WTC11 (cell line): ENCODE measurements around the gene GAPDHS. TPM values are rescaled to one million over a fixed set of nuclear protein-coding genes. Genes with fewer than 3 reads are reported as not detected.

ENCODE experiments used
- ATAC-seq: fragments of 200-7000 bp; cut with Tn5 transposase; 2 replicates; pipeline ENCODE4 v1.10.0; 2021; ENCODE audit warnings: mild to moderate bottlenecking, moderate library complexity
- CTCF ChIA-PET: fragments of 300-600 bp; sonication (Branson Sonifier 250); formaldehyde crosslinking; loops from one replicate; lab custom pipeline; 2021; ENCODE audit warnings: antibody characterized with exemption; lab: Charles Lee
- POLR2A ChIA-PET: fragments of 350-600 bp; sonication (Branson Sonifier 250); formaldehyde crosslinking; loops from one replicate; lab custom pipeline; 2021; ENCODE audit warnings: antibody characterized with exemption; lab: Charles Lee
- DNase-seq: peaks from one replicate; pipeline ENCODE4 v3.0.0; 2021; ENCODE audit warnings: low spot score
- H3K27ac Mint-ChIP-seq: 2 replicates; pipeline ENCODE4 v1.8.0; 2021; ENCODE audit warnings: mixed read lengths
- H3K27me3 Mint-ChIP-seq: 2 replicates; pipeline ENCODE4 v1.8.0; 2021; ENCODE audit warnings: low read depth, mild to moderate bottlenecking, moderate library complexity, mixed read lengths
- H3K36me3 Mint-ChIP-seq: 2 replicates; pipeline ENCODE4 v1.8.0; 2021; ENCODE audit warnings: mixed read lengths
- H3K4me1 Mint-ChIP-seq: 2 replicates; pipeline ENCODE4 v1.8.0; 2022; ENCODE audit warnings: mixed read lengths
- H3K4me3 Mint-ChIP-seq: 2 replicates; pipeline ENCODE4 v1.8.0; 2021; ENCODE audit warnings: mild to moderate bottlenecking, moderate library complexity, mixed read lengths
- H3K9me3 Mint-ChIP-seq: 2 replicates; pipeline ENCODE4 v1.8.0; 2021; ENCODE audit warnings: mixed read lengths
- AFF4 ChIP-seq: sonication (generic); formaldehyde crosslinking; IDR thresholded peaks from 2 replicates; pipeline ENCODE4 v1.8.1; 2023; ENCODE audit warnings: mild to moderate bottlenecking, missing genetic modification reagents, borderline replicate concordance
- ATF2 ChIP-seq: sonication (generic); formaldehyde crosslinking; IDR thresholded peaks from 2 replicates; pipeline ENCODE4 v1.8.1; 2022; ENCODE audit warnings: low read depth, missing genetic modification reagents, borderline replicate concordance
- CREB1 ChIP-seq: sonication (generic); formaldehyde crosslinking; IDR thresholded peaks from 2 replicates; pipeline ENCODE4 v1.8.0; 2023; ENCODE audit warnings: mild to moderate bottlenecking, missing genetic modification reagents
- E2F1 ChIP-seq: sonication (generic); formaldehyde crosslinking; IDR thresholded peaks from 2 replicates; pipeline ENCODE4 v1.8.0; 2022; ENCODE audit warnings: mild to moderate bottlenecking, missing genetic modification reagents
- FOXJ3 ChIP-seq: sonication (generic); formaldehyde crosslinking; IDR thresholded peaks from 2 replicates; pipeline ENCODE4 v1.9.0; 2021; ENCODE audit warnings: missing genetic modification reagents, mild to moderate bottlenecking, borderline replicate concordance
- FOXP1 ChIP-seq: sonication (generic); formaldehyde crosslinking; IDR thresholded peaks from 2 replicates; pipeline ENCODE4 v1.8.0; 2022; ENCODE audit warnings: missing genetic modification reagents, mild to moderate bottlenecking, moderate library complexity, borderline replicate concordance
- IRF2 ChIP-seq: sonication (generic); formaldehyde crosslinking; IDR thresholded peaks from 2 replicates; pipeline ENCODE4 v1.8.0; 2022; ENCODE audit warnings: low read depth, missing genetic modification reagents, borderline replicate concordance
- JAZF1 ChIP-seq: fragments of 250-450 bp; sonication (Bioruptor Pico); IDR thresholded peaks from 2 replicates; pipeline ENCODE4 v1.9.0; 2021; ENCODE audit warnings: moderate library complexity, mild to moderate bottlenecking, inconsistent platforms
- NFYB ChIP-seq: sonication (generic); formaldehyde crosslinking; conservative IDR thresholded peaks from 2 replicates; pipeline ENCODE4 v1.8.0; 2022; ENCODE audit warnings: low read depth, missing genetic modification reagents
- NR2C2 ChIP-seq: sonication (generic); formaldehyde crosslinking; IDR thresholded peaks from 2 replicates; pipeline ENCODE4 v1.8.0; 2022; ENCODE audit warnings: mild to moderate bottlenecking, missing genetic modification reagents
- PRRX2 ChIP-seq: fragments of 250-450 bp; sonication (Bioruptor Pico); IDR thresholded peaks from 2 replicates; pipeline ENCODE4 v1.8.0; 2021; ENCODE audit warnings: mild to moderate bottlenecking
- SMAD3 ChIP-seq: sonication (generic); formaldehyde crosslinking; IDR thresholded peaks from 2 replicates; pipeline ENCODE4 v1.8.0; 2022; ENCODE audit warnings: missing genetic modification reagents, mild to moderate bottlenecking, borderline replicate concordance
- ZNF121 ChIP-seq: sonication (generic); formaldehyde crosslinking; IDR thresholded peaks from 2 replicates; pipeline ENCODE4 v1.8.0; 2023; ENCODE audit warnings: missing genetic modification reagents
- ZNF317 ChIP-seq: sonication (generic); formaldehyde crosslinking; IDR thresholded peaks from 2 replicates; pipeline ENCODE4 v1.8.1; 2023; ENCODE audit warnings: low read depth, mild to moderate bottlenecking, moderate library complexity, missing genetic modification reagents, borderline replicate concordance
- ZNF416 ChIP-seq: fragments of 250-450 bp; sonication (Bioruptor Pico); IDR thresholded peaks from 2 replicates; pipeline ENCODE4 v1.9.0; 2021; ENCODE audit warnings: mild to moderate bottlenecking, inconsistent platforms
- total RNA-seq: library from RNA; stranded (reverse); gene quantifications from 3 replicates; pipeline ENCODE4 v1.2.3, GENCODE V29; 2021
- TF ChIP-seq, protein P1 (sequence below): sonication (generic); formaldehyde crosslinking; IDR thresholded peaks from 2 replicates; pipeline ENCODE4 v1.8.0; 2022; ENCODE audit warnings: mild to moderate bottlenecking, missing genetic modification reagents
- TF ChIP-seq, protein P2 (sequence below): fragments of 250-450 bp; sonication (Bioruptor Pico); IDR thresholded peaks from 2 replicates; pipeline ENCODE4 v1.9.0; 2021; ENCODE audit warnings: moderate library complexity, mild to moderate bottlenecking, inconsistent platforms, borderline replicate concordance
- TF ChIP-seq, protein P3 (sequence below): sonication (generic); formaldehyde crosslinking; IDR thresholded peaks from 2 replicates; pipeline ENCODE4 v1.8.0; 2022; ENCODE audit warnings: mild to moderate bottlenecking, missing genetic modification reagents

Gene GAPDHS
- total RNA-seq, 1 experiment from 2014 or later: 0.20 TPM

- peaks cover 50% of the 10 kb centered on the region for H3K27me3 Mint-ChIP-seq
- H3K9me3 Mint-ChIP-seq: peaks cover 8% of the 10 kb centered on the region
- TF ChIP-seq, protein P1, sequence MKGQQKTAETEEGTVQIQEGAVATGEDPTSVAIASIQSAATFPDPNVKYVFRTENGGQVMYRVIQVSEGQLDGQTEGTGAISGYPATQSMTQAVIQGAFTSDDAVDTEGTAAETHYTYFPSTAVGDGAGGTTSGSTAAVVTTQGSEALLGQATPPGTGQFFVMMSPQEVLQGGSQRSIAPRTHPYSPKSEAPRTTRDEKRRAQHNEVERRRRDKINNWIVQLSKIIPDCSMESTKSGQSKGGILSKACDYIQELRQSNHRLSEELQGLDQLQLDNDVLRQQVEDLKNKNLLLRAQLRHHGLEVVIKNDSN (CRISPR knock-in tag): no peak
- no peak for TF ChIP-seq CREB1 (CRISPR knock-in tag)
- TF ChIP-seq ZNF317 (CRISPR knock-in tag): no peak
- TF ChIP-seq ZNF121 (CRISPR knock-in tag): no peak
- no peak for TF ChIP-seq FOXJ3
- TF ChIP-seq ATF2 (CRISPR knock-in tag): no peak
- TF ChIP-seq ZNF416 (CRISPR knock-in tag): no peak
- TF ChIP-seq JAZF1 (CRISPR knock-in tag): no peak
- TF ChIP-seq AFF4 (CRISPR knock-in tag): no peak
- TF ChIP-seq SMAD3: no peak
- TF ChIP-seq FOXP1 (CRISPR knock-in tag): no peak
- no peak for TF ChIP-seq PRRX2 (CRISPR knock-in tag)
- TF ChIP-seq, all 79 proteins: peak for 0
- ChIA-PET CTCF (no interaction called here), POLR2A (no interaction called here)
- no peak for DNase-seq
- no peak overlapping the region for H3K4me3 Mint-ChIP-seq
- ATAC-seq: no peak
- no peak overlapping the region for H3K27ac Mint-ChIP-seq
- no peaks in the 10 kb centered on the region for H3K4me1 Mint-ChIP-seq
- H3K36me3 Mint-ChIP-seq: no peaks in the 10 kb centered on the region
Measured at GRCh38 chr19:35587321-35587720, 54.1 kb downstream of the GAPDHS start.

DNA sequence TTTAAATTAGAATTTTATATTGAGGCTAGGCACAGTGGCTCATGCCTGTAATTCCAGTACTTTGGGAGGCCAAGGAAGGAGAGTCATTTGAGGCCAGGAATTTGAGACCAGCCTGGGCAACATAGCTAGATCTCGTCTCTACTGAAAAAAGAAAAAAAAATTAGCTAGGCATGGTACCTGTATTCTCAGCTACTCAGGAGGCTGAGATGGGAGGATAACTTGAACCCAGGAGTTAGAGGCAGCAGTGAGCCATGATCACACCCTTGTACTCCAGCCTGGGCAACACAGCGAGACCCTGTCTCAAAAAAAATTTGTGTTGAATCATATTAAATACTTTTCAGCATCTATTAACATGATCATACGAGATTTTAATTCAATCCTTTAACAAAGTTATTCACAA, 57.6 kb downstream of the GAPDHS start:
- no peak overlapping the region for H3K27ac Mint-ChIP-seq
- H3K36me3 Mint-ChIP-seq: no peaks in the 10 kb centered on the region
- no peaks in the 10 kb centered on the region for H3K4me1 Mint-ChIP-seq
- H3K27me3 Mint-ChIP-seq: peaks cover 21% of the 10 kb centered on the region
- TF ChIP-seq NR2C2 (CRISPR knock-in tag) (no peak), FOXP1 (CRISPR knock-in tag) (no peak), IRF2 (CRISPR knock-in tag) (no peak), NFYB (CRISPR knock-in tag) (no peak), PRRX2 (CRISPR knock-in tag) (no peak), E2F1 (CRISPR knock-in tag) (no peak)
- TF ChIP-seq, protein P2, sequence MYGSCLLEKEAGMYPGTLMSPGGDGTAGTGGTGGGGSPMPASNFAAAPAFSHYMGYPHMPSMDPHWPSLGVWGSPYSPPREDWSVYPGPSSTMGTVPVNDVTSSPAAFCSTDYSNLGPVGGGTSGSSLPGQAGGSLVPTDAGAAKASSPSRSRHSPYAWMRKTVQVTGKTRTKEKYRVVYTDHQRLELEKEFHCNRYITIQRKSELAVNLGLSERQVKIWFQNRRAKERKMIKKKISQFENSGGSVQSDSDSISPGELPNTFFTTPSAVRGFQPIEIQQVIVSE (CRISPR knock-in tag): no peak
- TF ChIP-seq, protein P3, sequence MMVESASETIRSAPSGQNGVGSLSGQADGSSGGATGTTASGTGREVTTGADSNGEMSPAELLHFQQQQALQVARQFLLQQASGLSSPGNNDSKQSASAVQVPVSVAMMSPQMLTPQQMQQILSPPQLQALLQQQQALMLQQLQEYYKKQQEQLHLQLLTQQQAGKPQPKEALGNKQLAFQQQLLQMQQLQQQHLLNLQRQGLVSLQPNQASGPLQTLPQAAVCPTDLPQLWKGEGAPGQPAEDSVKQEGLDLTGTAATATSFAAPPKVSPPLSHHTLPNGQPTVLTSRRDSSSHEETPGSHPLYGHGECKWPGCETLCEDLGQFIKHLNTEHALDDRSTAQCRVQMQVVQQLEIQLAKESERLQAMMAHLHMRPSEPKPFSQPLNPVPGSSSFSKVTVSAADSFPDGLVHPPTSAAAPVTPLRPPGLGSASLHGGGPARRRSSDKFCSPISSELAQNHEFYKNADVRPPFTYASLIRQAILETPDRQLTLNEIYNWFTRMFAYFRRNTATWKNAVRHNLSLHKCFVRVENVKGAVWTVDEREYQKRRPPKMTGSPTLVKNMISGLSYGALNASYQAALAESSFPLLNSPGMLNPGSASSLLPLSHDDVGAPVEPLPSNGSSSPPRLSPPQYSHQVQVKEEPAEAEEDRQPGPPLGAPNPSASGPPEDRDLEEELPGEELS (CRISPR knock-in tag): no peak
- TF ChIP-seq, all 79 proteins: peak for 0
- H3K9me3 Mint-ChIP-seq: peaks cover 4% of the 10 kb centered on the region
- ChIA-PET CTCF (interaction anchor here (1.1 to 2.3 kb wide), 3 partner anchors 35 to 81 kb away, joined by 3 to 26 read pairs (median 18); no protein-coding TSS in a partner anchor), POLR2A (interaction anchor here (1.1 kb wide), 1 partner anchor 13 kb away, joined by 3 read pairs; no protein-coding TSS in a partner anchor)
- DNase-seq: no peak
- ATAC-seq: no peak
- no peak overlapping the region for H3K4me3 Mint-ChIP-seq
